ENCODE results near the gene LCE1A.

The LCE1A gene

GRCh38 chr1:152869808-152870419, 42.6 kb downstream of the LCE1A start:
- DNase-seq (ENCODE audit: low read depth in 1 of 2, low spot score in 1 of 2): peak; percentile 12 to 13

GRCh38 chr1:152870831-152871730, 43.8 kb downstream of the LCE1A start:
- no peak for DNase-seq (ENCODE audit: low read depth in 1 of 2, low spot score in 1 of 2)

- DNase-seq (ENCODE audit: low read depth in 1 of 2, low spot score in 1 of 2): no peak
Observed at GRCh38 chr1:152871731-152872126, 44.5 kb downstream of the LCE1A start.

GRCh38 chr1:152873495-152873894, 46.2 kb downstream of the LCE1A start:
- no peak for DNase-seq (ENCODE audit: low read depth in 1 of 2, low spot score in 1 of 2)

GRCh38 chr1:152876827-152877226, 49.6 kb downstream of the LCE1A start:
- DNase-seq (ENCODE audit: low read depth in 1 of 2, low spot score in 1 of 2): no peak

Measured in activated T-helper 1 cell treated with anti-CD3 and anti-CD28 coated beads, Interleukin-2, amount 50 U/mL, for 16 hours (primary cell).